GM12892 (cell line): ENCODE measurements around the gene NACAD.

Source experiments
- POLR2A ChIP-seq: IDR thresholded peaks from 2 replicates; pipeline ENCODE4 v1.6.1; 2011; ENCODE audit warnings: low read depth, low read length, control low read depth
- POLR2AphosphoS5 ChIP-seq: IDR thresholded peaks from 2 replicates; pipeline ENCODE4 v1.6.1; 2011; ENCODE audit warnings: low read depth, low read length, control low read depth
- TAF1 ChIP-seq: IDR thresholded peaks from 2 replicates; pipeline ENCODE4 v1.6.1; 2011; ENCODE audit warnings: low read depth, mild to moderate bottlenecking, control low read depth, low read length, borderline replicate concordance

- TF ChIP-seq POLR2A (no peak), POLR2AphosphoS5 (no peak), TAF1 (no peak)
Measured at GRCh38 chr7:45035371-45035770, 53.4 kb downstream of the NACAD start.
